Measurements from ENCODE around the gene MRPL46.

Gene MRPL46

GRCh38 chr15:88484682-88485331 lies 17.6 kb upstream of the MRPL46 start:
- TF ChIP-seq, protein P1, sequence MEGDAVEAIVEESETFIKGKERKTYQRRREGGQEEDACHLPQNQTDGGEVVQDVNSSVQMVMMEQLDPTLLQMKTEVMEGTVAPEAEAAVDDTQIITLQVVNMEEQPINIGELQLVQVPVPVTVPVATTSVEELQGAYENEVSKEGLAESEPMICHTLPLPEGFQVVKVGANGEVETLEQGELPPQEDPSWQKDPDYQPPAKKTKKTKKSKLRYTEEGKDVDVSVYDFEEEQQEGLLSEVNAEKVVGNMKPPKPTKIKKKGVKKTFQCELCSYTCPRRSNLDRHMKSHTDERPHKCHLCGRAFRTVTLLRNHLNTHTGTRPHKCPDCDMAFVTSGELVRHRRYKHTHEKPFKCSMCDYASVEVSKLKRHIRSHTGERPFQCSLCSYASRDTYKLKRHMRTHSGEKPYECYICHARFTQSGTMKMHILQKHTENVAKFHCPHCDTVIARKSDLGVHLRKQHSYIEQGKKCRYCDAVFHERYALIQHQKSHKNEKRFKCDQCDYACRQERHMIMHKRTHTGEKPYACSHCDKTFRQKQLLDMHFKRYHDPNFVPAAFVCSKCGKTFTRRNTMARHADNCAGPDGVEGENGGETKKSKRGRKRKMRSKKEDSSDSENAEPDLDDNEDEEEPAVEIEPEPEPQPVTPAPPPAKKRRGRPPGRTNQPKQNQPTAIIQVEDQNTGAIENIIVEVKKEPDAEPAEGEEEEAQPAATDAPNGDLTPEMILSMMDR (IDR thresholded peaks at IDR 0.05; ENCODE audit: extremely low read depth, insufficient read depth, missing control alignments), result no peak
- DNase-seq (ENCODE audit: low spot score), result no peak

DNA sequence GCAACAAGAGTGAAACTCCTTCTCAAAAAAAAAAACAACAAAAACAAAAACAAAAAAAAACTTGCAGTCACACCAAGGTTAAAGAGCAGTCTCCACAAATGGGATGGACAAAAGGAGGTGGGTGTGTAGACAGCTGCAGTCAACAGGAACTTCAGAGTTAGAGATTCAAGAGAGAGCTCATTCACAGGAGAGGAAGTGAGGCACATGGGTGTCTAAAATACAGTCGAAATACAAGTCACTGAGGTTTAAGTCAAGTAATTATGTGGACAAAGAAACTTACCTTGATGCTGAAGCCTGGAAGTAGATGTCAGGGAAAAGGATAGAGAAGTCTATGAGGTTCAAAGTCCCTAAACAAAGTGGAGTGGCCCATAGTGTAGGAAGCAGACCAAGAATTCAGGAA lies 15.1 kb upstream of the MRPL46 start:
- DNase-seq (ENCODE audit: low spot score), result no peak
- TF ChIP-seq, protein P1 (IDR thresholded peaks at IDR 0.05; ENCODE audit: extremely low read depth, insufficient read depth, missing control alignments), result no peak
- in situ Hi-C loops (cut with MboI; ENCODE audit: low pct_unique_long_range_greater_than_20kb, low sequenced_read_pairs, unreplicated experiment), result loop anchor here (25.0 kb wide), 1 partner anchor 355 kb away; no protein-coding TSS in a partner anchor

More at GRCh38 chr15:88484682-88485331, 17.6 kb upstream of the MRPL46 start:
- in situ Hi-C loops (cut with MboI; ENCODE audit: low pct_unique_long_range_greater_than_20kb, low sequenced_read_pairs, unreplicated experiment), result loop anchor here (25.0 kb wide), 1 partner anchor 352 kb away; no protein-coding TSS in a partner anchor

GRCh38 chr15:88480981-88481380 lies 13.8 kb upstream of the MRPL46 start:
- in situ Hi-C loops (cut with MboI; ENCODE audit: low pct_unique_long_range_greater_than_20kb, low sequenced_read_pairs, unreplicated experiment), result loop anchor here (25.0 kb wide), 1 partner anchor 356 kb away; no protein-coding TSS in a partner anchor
- DNase-seq (ENCODE audit: low spot score), result no peak
- TF ChIP-seq, protein P1 (IDR thresholded peaks at IDR 0.05; ENCODE audit: extremely low read depth, insufficient read depth, missing control alignments), result no peak

DNA sequence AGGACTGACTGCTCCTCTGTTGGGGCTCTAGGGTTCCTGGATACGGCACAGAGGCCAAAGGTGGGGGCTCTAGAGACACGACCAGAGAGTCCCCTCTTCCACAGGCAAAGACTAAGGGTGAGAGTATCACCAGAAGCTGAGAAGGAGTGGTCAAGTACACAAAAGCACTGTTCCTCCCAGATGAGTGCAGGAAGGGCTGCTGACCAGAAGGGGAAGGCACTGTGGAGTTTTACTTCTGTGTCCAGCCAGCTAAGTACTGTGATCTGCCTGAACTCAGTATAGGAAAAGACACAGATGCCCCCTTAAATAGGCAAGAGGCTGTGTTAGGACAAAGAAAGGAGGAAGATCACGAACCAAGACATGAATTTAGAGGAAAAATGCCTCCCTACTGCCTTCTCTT lies 12.0 kb upstream of the MRPL46 start:
- in situ Hi-C loops (cut with MboI; ENCODE audit: low pct_unique_long_range_greater_than_20kb, low sequenced_read_pairs, unreplicated experiment), result loop anchor here (25.0 kb wide), 1 partner anchor 358 kb away; no protein-coding TSS in a partner anchor
- TF ChIP-seq, protein P1 (IDR thresholded peaks at IDR 0.05; ENCODE audit: extremely low read depth, insufficient read depth, missing control alignments), result no peak
- DNase-seq (ENCODE audit: low spot score), result no peak

GRCh38 chr15:88477904-88478303 lies 10.7 kb upstream of the MRPL46 start:
- TF ChIP-seq, protein P1 (IDR thresholded peaks at IDR 0.05; ENCODE audit: extremely low read depth, insufficient read depth, missing control alignments), result no peak
- in situ Hi-C loops (cut with MboI; ENCODE audit: low pct_unique_long_range_greater_than_20kb, low sequenced_read_pairs, unreplicated experiment), result loop anchor here (25.0 kb wide), 1 partner anchor 359 kb away; no protein-coding TSS in a partner anchor

GRCh38 chr15:88477126-88477525 lies 9.9 kb upstream of the MRPL46 start:
- TF ChIP-seq, protein P1 (IDR thresholded peaks at IDR 0.05; ENCODE audit: extremely low read depth, insufficient read depth, missing control alignments), result no peak
- DNase-seq (ENCODE audit: low spot score), result no peak
- in situ Hi-C loops (cut with MboI; ENCODE audit: low pct_unique_long_range_greater_than_20kb, low sequenced_read_pairs, unreplicated experiment), result loop anchor here (25.0 kb wide), 1 partner anchor 360 kb away; no protein-coding TSS in a partner anchor

More at GRCh38 chr15:88477904-88478303, 10.7 kb upstream of the MRPL46 start:
- no peak for DNase-seq (ENCODE audit: low spot score)

Data from GM13977 (cell line).